GM18526 (cell line): ENCODE measurements around the gene CCNY.

Experiments used
- POLR2A ChIP-seq: IDR thresholded peaks from 3 replicates; pipeline ENCODE4 v1.6.1; 2011; ENCODE audit not compliant: insufficient read length; ENCODE audit errors: extremely low read depth

CCNY gene

DNA sequence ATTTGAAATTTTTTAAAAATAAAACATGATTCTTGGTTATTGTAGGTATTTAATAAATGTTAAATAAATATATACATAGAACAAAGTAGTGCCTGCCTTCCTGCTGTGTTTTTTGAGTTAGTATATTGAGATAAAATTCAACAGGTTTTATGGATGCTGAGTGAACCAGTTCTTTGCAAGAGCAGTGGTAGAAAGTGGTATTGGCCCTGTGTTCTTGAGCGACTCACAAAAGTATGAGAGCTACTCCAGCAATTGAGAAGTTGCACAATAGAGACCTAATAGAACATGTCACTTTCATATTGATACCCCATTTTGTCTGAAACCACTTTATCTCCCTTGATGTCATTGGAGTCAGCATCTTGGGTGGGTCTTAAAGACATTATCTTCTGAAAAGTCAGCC is 236.3 kb downstream of the CCNY start:
- TF ChIP-seq POLR2A = no peak

GRCh38 chr10:35573796-35574195 is 237.5 kb downstream of the CCNY start:
- no peak for TF ChIP-seq POLR2A

GRCh38 chr10:35574924-35575352 is 238.6 kb downstream of the CCNY start:
- no peak for TF ChIP-seq POLR2A

- no peak for TF ChIP-seq POLR2A
Observed at GRCh38 chr10:35575640-35576039, 239.3 kb downstream of the CCNY start.

GRCh38 chr10:35576730-35577129 is 240.4 kb downstream of the CCNY start:
- TF ChIP-seq POLR2A = no peak

GRCh38 chr10:35577926-35578617 is 241.8 kb downstream of the CCNY start:
- TF ChIP-seq POLR2A = no peak

DNA sequence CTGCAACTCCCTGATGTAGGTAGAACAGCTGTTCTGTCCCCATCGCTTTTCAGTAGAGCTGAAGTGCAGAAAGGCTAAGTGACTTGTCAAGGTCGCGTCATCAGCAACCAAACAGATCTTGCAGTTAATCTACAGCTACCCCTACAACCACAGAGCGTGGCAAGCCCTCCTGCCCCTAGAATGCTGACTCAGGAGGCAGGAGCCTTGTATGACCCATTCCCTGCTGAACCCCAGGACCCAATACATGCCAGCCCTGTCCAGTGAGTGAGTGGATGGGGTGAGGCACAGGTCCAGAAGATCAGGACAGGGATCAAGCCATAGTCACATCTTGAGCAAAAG is 242.3 kb downstream of the CCNY start:
- TF ChIP-seq POLR2A = no peak

DNA sequence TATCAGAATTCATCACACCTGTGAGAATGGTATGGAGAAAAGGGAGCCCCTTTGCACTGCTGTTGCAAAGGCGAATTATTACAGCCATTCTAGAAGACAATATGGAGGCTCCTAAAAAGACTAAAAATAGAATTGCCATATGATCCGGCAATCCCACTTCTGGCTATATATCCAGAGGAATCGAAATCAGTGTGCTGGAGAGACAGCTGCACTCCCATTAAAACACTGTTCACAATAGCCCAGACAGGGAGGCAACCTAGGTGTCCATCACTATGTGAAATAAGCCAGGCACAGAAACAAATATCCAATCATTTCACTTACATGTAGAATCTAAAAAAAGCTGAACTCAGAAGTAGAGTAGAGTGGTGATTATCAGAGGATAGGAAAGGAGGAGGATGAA is 242.8 kb downstream of the CCNY start:
- no peak for TF ChIP-seq POLR2A

DNA sequence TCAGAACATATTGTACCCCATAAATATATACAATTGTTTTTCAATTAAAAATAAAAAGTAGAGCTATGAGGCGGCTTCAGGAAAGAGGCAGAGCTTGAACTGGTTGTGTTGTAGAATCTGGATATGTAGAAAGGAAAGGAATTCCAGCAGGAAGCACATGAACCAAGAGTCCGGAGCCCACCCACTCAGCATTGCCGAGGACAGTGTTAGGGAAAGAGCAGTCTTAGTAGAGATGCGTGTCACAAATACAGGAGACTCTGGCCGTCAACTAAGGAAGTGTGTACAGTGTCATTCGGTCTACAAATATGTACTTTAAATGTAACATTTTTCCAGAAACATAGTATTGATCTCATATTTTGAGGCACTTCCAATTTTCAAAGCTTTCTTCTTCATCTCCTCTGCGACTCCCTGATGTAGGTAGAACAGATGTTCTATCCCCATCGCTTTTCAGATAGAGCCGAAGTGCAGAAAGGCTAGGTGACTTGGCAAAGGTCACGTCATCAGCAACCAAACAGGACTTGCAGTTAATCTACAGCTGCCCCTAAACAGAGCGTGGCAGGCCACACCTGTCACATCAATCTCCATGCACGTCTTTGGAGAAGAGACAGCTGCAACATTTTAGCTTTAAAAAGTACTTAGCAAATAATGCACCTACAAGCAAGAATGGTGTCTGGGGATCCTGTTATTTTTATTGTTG is 243.6 kb downstream of the CCNY start:
- no peak for TF ChIP-seq POLR2A

DNA sequence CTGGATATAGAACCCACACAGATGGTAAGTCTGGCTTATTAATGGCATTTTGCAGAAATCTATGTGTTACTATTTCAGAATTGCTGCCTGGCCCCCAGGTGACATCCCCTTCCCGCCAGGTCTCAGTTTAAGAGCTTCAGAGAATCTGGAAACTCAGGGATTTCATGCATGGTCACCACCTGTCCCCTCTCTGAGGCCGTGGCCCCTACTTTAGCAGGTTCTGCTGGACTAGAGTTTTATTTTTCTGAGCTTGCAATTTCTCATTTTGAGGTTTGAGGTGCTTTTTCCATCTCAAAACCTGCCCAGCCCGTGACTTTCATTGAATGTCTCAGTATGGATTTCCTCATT is 244.1 kb downstream of the CCNY start:
- no peak for TF ChIP-seq POLR2A

DNA sequence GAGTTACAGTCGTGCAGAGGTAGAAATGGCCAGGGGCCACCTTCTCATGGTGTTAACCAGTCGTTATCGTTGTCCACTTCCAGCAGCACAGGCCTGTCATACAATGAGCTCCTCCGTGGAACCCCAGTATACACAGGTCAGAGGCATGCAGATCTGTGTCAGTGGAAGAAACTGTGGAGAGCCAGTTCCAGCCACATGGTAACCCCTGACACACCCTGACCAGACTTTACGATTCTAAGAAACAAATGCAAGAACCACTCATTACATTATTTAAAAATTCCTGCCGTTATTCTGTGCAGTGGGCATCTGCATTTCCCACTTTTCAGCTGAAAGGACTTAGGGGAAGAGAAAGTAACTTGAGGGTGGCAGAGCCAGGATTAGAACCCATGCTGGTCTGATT is 245.3 kb downstream of the CCNY start:
- TF ChIP-seq POLR2A = no peak

GRCh38 chr10:35584946-35585345 is 248.6 kb downstream of the CCNY start:
- no peak for TF ChIP-seq POLR2A

- TF ChIP-seq POLR2A = no peak
Observed at GRCh38 chr10:35585356-35585755, 249.0 kb downstream of the CCNY start.

DNA sequence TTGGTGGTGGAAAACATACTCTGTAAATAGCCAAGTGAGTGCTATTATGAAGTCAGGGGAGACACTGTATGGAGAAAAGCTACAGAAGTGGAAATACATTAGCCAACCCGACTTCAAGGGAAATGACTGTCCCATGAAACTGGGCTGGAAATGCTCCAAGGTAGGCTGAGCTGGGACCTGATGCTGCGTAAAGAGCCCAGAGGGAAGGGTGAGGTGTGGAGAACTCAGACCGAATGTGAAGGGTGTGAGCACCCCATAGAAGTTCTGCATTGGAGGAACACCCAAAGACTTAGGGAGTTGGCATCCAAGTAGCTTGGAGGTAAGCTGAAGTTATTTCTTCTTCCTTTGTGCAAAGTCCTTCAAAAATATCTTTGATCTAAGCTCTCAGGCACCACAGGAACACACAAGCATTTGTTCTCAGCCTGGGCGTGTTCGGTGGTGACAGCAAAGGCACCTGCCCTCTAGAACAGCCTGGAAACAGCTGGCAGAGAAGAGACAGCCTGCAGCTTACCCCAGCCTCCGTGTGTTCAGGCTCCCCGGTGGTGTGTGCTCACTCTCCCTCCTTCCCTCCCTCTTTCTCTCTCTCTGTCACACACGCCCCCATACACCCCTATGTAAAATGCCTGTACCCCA is 249.7 kb downstream of the CCNY start:
- TF ChIP-seq POLR2A = no peak

GRCh38 chr10:35588836-35589235 is 252.5 kb downstream of the CCNY start:
- no peak for TF ChIP-seq POLR2A

GRCh38 chr10:35592441-35592840 is 256.1 kb downstream of the CCNY start:
- TF ChIP-seq POLR2A = no peak
